Measurements from ENCODE around the gene EMC7. TPM values are rescaled to one million over a fixed set of nuclear protein-coding genes. Genes with fewer than 3 reads are reported as not detected.
A peak's percentile ranks its signal among the peaks of the same experiment; 100 is the strongest.

EMC7 gene
- total and polyA plus RNA-seq, 2 experiments from 2014 or later: 63.2 to 191 TPM

- TF ChIP-seq CTCF (IDR thresholded peaks at IDR 0.05; ENCODE audit: poor library complexity) (no peak), EZH2 (IDR thresholded peaks at IDR 0.05; ENCODE audit: borderline replicate concordance) (no peak), EZH2phosphoT487 (IDR thresholded peaks at IDR 0.05; ENCODE audit: low read depth, severe bottlenecking, unreplicated experiment) (no peak)
- Histone ChIP-seq H3K79me2 (peaks cover 43% of the 10 kb centered on the region), H2AFZ (peak overlapping the region; percentile 77)
Observed at GRCh38 chr15:34102175-34102925, 688 bp upstream of the EMC7 start.

GRCh38 chr15:34099914-34100313 lies 1.7 kb downstream of the EMC7 start:
- Histone ChIP-seq H3K79me2 (peaks cover 54% of the 10 kb centered on the region), H3K9me3 (ENCODE audit: low read depth) (no peaks in the 10 kb centered on the region), H3K27ac (no peak overlapping the region), H3K9me2 (replicated peaks; ENCODE audit: insufficient read depth) (no peaks in the 10 kb centered on the region), H4K20me1 (ENCODE audit: insufficient read depth, poor library complexity, severe bottlenecking) (no peaks in the 10 kb centered on the region), H3K27me3 (no peaks in the 10 kb centered on the region), H3K36me3 (replicated peaks; ENCODE audit: insufficient read depth, low read depth) (no peaks in the 10 kb centered on the region), H3K4me2 (peak overlapping the region; percentile 85), H3K4me3 (no peak overlapping the region), H2AFZ (no peak overlapping the region), H3K4me1 (ENCODE audit: insufficient read depth) (peaks cover 14% of the 10 kb centered on the region)
- TF ChIP-seq EZH2 (IDR thresholded peaks at IDR 0.05; ENCODE audit: borderline replicate concordance): no peak
- no peak for TF ChIP-seq CTCF (IDR thresholded peaks at IDR 0.05; ENCODE audit: poor library complexity)
- TF ChIP-seq EZH2phosphoT487 (IDR thresholded peaks at IDR 0.05; ENCODE audit: low read depth, severe bottlenecking, unreplicated experiment): no peak
- DNase-seq (ENCODE audit: low spot score): no peak
- 95% methylated on average over 5 of the region's 5 CpGs for WGBS (ENCODE audit: low lambda C conversion rate, missing lambda C conversion rate)

More at GRCh38 chr15:34102175-34102925, 688 bp upstream of the EMC7 start:
- Histone ChIP-seq H3K9me2 (replicated peaks; ENCODE audit: insufficient read depth) (no peaks in the 10 kb centered on the region), H3K27me3 (no peaks in the 10 kb centered on the region), H3K4me2 (peak overlapping the region; percentile 81), H4K20me1 (ENCODE audit: insufficient read depth, poor library complexity, severe bottlenecking) (no peaks in the 10 kb centered on the region), H3K4me3 (peak overlapping the region; percentile 46), H3K27ac (peak overlapping the region; percentile 90), H3K36me3 (replicated peaks; ENCODE audit: insufficient read depth, low read depth) (no peaks in the 10 kb centered on the region), H3K4me1 (ENCODE audit: insufficient read depth) (peaks cover 14% of the 10 kb centered on the region), H3K9me3 (ENCODE audit: low read depth) (no peaks in the 10 kb centered on the region)
- WGBS (ENCODE audit: low lambda C conversion rate, missing lambda C conversion rate): 35% methylated on average over 29 of the region's 29 CpGs
- no peak for DNase-seq (ENCODE audit: low spot score)

GRCh38 chr15:34085746-34086145 lies 15.9 kb downstream of the EMC7 start:
- TF ChIP-seq CTCF (IDR thresholded peaks at IDR 0.05; ENCODE audit: poor library complexity): no peak
- Histone ChIP-seq H3K9me2 (replicated peaks; ENCODE audit: insufficient read depth) (no peaks in the 10 kb centered on the region), H3K27me3 (no peaks in the 10 kb centered on the region), H3K79me2 (no peaks in the 10 kb centered on the region), H3K27ac (no peak overlapping the region), H3K36me3 (replicated peaks; ENCODE audit: insufficient read depth, low read depth) (no peaks in the 10 kb centered on the region), H3K4me2 (no peak overlapping the region), H4K20me1 (ENCODE audit: insufficient read depth, poor library complexity, severe bottlenecking) (no peaks in the 10 kb centered on the region), H2AFZ (no peak overlapping the region), H3K4me3 (no peak overlapping the region), H3K9me3 (ENCODE audit: low read depth) (no peaks in the 10 kb centered on the region), H3K4me1 (ENCODE audit: insufficient read depth) (no peaks in the 10 kb centered on the region)
- WGBS (ENCODE audit: low lambda C conversion rate, missing lambda C conversion rate): 95% methylated on average over 2 of the region's 2 CpGs
- DNase-seq (ENCODE audit: low spot score): no peak
